Omental fat pad (tissue), 4 donors: ENCODE measurements around the gene TEAD4. TPM values are rescaled to one million over a fixed set of nuclear protein-coding genes. Genes with fewer than 3 reads are reported as not detected.
"Not testable (repeated sequence)": the region's sequence is repeated elsewhere in the genome, so short reads cannot be mapped to it uniquely, and the experiment has no call there.

ENCODE experiments used
- ATAC-seq: fragments of 150-250 bp; one replicate; pipeline ENCODE4 v1.9.1; 2016; ENCODE audit warnings: mild to moderate bottlenecking, moderate library complexity; ENCODE audit not compliant: low FRiP score
- DNase-seq: peaks from one replicate; pipeline ENCODE4 v3.0.0-alpha.2; 2019; ENCODE audit warnings: low spot score
- total RNA-seq, 4 donors: library from RNA; depleted of rRNA; stranded (reverse); fragments of >200 nt; gene quantifications; one replicate each; pipeline ENCODE4 v1.1.0, GENCODE V29; 2016
- TF ChIP-seq, protein P1 (sequence below), 3 donors: fragments of 450-650 bp; IDR thresholded peaks; one replicate each; pipeline ENCODE4 v1.5.1; 2016 to 2017; ENCODE audit warnings: antibody characterized with exemption in 3 of 3, mild to moderate bottlenecking in 3 of 3, moderate library complexity in 2 of 3

TEAD4 gene
- total RNA-seq, 4 donors from 2014 or later: 14.5 to 79.3 (median 17.0) TPM

DNA sequence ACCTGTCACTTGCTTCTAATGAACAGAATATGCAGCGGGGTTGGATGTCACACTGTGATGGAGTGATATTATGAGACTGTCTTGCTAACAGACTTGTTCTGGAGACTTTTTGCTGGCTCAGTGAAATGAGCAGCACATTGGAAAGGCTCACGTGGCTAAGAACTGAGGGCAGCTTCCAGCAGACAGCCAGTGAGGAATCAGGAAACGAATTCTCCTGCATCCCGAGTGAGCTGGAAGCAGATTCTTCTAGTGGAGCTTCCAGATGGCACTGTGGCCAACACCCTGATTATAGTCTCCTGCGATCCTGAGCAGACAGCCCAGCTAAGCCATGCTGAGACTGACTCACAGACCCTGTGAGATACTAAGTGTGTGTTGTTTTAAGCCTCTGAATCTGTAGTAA is 101.9 kb downstream of the TEAD4 start:
- DNase-seq: no peak
- no peak for ATAC-seq
- TF ChIP-seq, protein P1, sequence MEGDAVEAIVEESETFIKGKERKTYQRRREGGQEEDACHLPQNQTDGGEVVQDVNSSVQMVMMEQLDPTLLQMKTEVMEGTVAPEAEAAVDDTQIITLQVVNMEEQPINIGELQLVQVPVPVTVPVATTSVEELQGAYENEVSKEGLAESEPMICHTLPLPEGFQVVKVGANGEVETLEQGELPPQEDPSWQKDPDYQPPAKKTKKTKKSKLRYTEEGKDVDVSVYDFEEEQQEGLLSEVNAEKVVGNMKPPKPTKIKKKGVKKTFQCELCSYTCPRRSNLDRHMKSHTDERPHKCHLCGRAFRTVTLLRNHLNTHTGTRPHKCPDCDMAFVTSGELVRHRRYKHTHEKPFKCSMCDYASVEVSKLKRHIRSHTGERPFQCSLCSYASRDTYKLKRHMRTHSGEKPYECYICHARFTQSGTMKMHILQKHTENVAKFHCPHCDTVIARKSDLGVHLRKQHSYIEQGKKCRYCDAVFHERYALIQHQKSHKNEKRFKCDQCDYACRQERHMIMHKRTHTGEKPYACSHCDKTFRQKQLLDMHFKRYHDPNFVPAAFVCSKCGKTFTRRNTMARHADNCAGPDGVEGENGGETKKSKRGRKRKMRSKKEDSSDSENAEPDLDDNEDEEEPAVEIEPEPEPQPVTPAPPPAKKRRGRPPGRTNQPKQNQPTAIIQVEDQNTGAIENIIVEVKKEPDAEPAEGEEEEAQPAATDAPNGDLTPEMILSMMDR (IDR thresholded peaks at IDR 0.05): no peak

DNA sequence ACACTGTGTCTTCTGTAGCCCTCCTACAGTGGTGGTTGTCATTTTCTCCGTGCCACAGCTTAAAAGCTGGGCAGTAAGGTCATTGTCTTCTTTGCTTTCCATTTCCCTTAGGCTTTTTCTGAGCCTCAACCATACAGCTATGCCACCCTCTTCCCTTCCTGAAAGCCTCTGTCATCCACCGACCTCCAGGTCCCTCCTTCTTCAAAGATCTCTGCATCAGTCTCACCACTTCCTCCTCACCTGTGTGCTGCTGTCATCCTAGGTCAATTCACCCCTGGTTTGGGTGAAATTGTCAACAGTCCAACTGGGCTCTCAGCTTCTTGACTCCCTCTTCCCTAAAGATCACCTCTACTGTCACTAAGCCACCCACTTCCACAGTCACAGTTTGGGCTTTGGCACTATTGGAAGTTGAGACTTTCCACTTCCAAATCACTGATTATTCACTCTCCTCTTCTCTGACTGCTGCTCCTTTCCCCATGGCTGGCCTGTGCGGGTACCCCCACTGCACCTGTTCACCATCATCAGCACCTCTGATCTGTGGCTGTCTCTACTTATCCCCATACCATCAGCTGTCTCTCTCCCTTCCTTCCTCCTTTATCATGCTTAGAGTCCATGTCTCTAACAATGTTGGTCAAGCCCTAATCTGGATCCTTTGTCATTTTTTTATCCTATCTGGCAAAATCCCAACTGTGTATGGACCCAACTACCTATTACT is 102.5 kb downstream of the TEAD4 start:
- TF ChIP-seq, protein P1 (IDR thresholded peaks at IDR 0.05): no peak
- ATAC-seq (no peak), DNase-seq (no peak)

DNA sequence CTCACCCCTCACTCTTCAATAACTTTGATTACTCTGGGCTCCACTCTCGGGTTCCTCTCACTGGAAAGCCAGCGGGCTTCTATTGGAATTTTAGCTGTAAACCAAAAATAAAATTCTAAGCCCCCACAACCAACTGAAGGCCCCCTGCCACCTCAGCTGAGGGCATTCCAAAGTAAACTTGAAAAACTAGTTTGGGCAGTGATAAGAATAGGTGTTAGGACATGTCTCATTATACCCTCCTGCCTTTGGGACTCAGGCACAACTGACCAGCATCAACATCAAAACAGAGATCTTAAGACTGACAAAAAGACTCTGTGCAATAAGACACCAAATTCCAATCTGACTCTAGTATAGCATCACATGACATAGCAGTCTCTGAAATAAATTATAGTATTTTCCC is 106.1 kb downstream of the TEAD4 start:
- no peak for DNase-seq
- TF ChIP-seq, protein P1 (IDR thresholded peaks at IDR 0.05): no peak
- ATAC-seq: no peak

DNA sequence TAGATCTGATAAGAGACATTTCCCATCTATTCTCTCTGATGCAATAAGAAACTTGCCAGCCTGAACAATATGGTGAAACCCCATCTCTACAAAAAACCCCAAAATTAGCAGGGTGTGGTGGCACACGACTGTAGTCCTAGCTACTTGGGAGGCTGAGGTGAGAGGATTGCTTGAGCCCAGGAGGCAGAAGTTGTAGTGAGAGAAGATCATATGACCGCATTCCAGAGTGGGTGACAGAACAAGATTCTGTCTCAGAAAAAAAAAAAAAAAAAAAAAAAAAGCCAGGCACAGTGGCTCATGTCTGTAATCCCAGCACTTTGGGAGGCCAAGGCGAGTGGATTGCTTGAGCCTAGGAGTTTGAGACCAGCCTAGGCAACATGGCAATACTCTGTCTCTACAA is 106.6 kb downstream of the TEAD4 start:
- not testable (repeated sequence) for ATAC-seq, DNase-seq

DNA sequence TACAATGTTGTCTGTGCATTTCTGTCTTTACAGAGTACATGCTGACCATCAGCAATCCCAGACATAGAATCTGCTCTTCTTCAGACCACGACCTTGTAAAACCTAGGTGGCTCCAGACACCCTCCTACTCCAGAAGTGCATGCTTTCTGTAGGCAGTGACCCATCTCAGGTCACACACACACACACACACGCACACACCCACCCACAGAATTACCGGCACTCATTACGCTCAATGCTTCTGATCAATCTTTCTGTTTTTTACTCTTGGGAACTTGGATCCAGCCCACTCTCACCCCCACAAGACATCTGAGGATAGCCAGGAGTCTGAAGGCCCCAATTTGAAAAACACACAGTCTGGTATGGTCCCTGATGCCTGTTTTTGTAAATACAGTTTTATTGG is 110.5 kb downstream of the TEAD4 start:
- TF ChIP-seq, protein P1 (IDR thresholded peaks at IDR 0.05): no peak
- ATAC-seq (no peak), DNase-seq (no peak)

DNA sequence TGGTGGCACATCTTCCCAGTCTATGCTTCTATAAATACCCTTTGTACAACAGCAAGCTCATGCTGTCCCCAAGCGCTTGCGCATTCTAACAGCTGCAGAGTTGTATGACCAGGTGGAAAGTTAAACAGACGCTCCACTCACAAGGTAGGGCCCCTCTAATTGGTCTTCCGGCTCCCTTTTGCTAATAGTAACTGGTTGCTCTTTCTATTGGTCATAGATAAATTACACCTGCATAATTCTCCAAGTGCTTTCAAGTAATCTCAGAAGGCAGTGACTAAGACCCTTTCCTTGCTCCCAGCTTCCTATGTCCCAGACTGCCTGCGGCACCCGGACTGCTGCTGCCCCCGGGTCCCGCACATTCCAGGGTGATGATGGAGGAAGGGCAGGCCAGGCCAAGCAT is 111.9 kb downstream of the TEAD4 start:
- no peak for DNase-seq
- TF ChIP-seq, protein P1 (IDR thresholded peaks at IDR 0.05): no peak
- ATAC-seq: no peak

DNA sequence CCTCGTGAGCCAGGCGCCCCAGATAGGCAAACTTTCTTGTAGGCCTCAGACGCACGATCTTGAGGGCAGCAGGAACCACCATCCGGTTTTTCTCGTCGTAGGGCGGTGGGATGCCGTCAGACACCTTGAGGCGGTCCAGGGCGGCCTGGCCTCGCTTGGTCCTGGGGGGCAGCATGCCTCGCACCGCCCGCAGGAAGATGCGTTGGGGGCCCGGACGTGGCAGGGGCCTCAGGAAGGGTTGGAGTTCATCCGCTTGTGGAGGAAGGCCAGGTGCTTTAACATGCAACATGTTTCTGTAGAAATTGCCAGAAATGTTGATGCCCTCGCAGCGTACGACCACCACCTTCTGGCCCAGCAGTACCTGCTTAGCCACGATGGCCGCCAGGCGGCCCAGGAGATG is 112.5 kb downstream of the TEAD4 start:
- DNase-seq (no peak), ATAC-seq (no peak)
- TF ChIP-seq, protein P1 (IDR thresholded peaks at IDR 0.05): no peak
